T1000 (cell line): ENCODE data around the gene DEPDC4.
"Not testable (repeated sequence)": the region's sequence is repeated elsewhere in the genome, so short reads cannot be mapped to it uniquely, and the experiment has no call there.

Source experiments
- DNase-seq: peaks from one replicate; lab custom pipeline; 2025; ENCODE audit warnings: mixed read lengths; lab: John Stamatoyannopoulos, UW

Gene DEPDC4

GRCh38 chr12:100263131-100263530 lies 3.7 kb downstream of the DEPDC4 start:
- no peak for DNase-seq

GRCh38 chr12:100258127-100258526 lies 8.8 kb downstream of the DEPDC4 start:
- no peak for DNase-seq

GRCh38 chr12:100254876-100255275 lies 12.0 kb downstream of the DEPDC4 start:
- DNase-seq, result no peak

- DNase-seq, result no peak
Measured at GRCh38 chr12:100253437-100253836, 13.4 kb downstream of the DEPDC4 start.

GRCh38 chr12:100251917-100252316 lies 15.0 kb downstream of the DEPDC4 start:
- no peak for DNase-seq

GRCh38 chr12:100249941-100250340 lies 16.9 kb downstream of the DEPDC4 start:
- no peak for DNase-seq

- no peak for DNase-seq
Measured at GRCh38 chr12:100248886-100249285, 18.0 kb downstream of the DEPDC4 start.

- DNase-seq, result no peak
Measured at GRCh38 chr12:100247765-100248164, 19.1 kb downstream of the DEPDC4 start.

- no peak for DNase-seq
Measured at GRCh38 chr12:100243137-100243536, 23.7 kb downstream of the DEPDC4 start.

- DNase-seq, result no peak
Measured at GRCh38 chr12:100239589-100239988, 27.3 kb downstream of the DEPDC4 start.

- DNase-seq, result no peak
Measured at GRCh38 chr12:100238801-100239200, 28.1 kb downstream of the DEPDC4 start.

- no peak for DNase-seq
Measured at GRCh38 chr12:100234591-100235304, 32.1 kb downstream of the DEPDC4 start.

- peak; percentile 12 for DNase-seq
Measured at GRCh38 chr12:100234166-100234565, 32.7 kb downstream of the DEPDC4 start.

GRCh38 chr12:100231873-100232272 lies 35.0 kb downstream of the DEPDC4 start:
- not testable (repeated sequence) for DNase-seq

GRCh38 chr12:100229876-100230275 lies 37.0 kb downstream of the DEPDC4 start:
- DNase-seq, result no peak

- no peak for DNase-seq
Measured at GRCh38 chr12:100229036-100229635, 37.7 kb downstream of the DEPDC4 start.

GRCh38 chr12:100225491-100225890 lies 41.4 kb downstream of the DEPDC4 start:
- DNase-seq, result no peak

GRCh38 chr12:100222173-100222572 lies 44.7 kb downstream of the DEPDC4 start:
- DNase-seq, result not testable (repeated sequence)

GRCh38 chr12:100221523-100221922 lies 45.4 kb downstream of the DEPDC4 start:
- DNase-seq, result no peak

GRCh38 chr12:100219328-100220109 lies 47.4 kb downstream of the DEPDC4 start:
- DNase-seq, result no peak

- DNase-seq, result no peak
Measured at GRCh38 chr12:100216337-100216736, 50.5 kb downstream of the DEPDC4 start.

GRCh38 chr12:100215209-100215608 lies 51.7 kb downstream of the DEPDC4 start:
- no peak for DNase-seq

- no peak for DNase-seq
Measured at GRCh38 chr12:100214518-100214917, 52.4 kb downstream of the DEPDC4 start.
